ENCODE measurements around the gene LYPD8. TPM values are rescaled to one million over a fixed set of nuclear protein-coding genes. Genes with fewer than 3 reads are reported as not detected.

Gene LYPD8
- total RNA-seq, 2 experiments from 2014 or later, result not detected

DNA sequence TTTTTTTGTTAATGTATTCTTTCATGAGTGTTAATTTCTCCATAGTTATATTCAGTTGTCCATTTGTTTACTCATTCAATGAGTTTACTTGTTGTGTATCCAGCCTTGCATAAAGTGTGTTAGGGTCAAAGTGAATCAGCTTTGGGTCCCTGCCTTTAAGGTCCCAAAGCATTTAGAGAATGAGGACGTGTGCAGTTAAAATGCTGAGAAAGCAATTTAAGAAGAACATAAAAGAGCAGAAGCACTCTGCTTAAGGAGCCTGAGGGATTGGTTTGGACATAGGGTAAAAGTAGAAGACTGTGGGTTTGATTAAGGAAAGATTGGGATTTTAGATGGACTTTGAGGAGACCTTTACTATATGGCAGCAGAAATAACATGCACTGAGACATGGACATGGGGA is 56.5 kb downstream of the LYPD8 start:
- no peaks in the 10 kb centered on the region for H3K36me3 Mint-ChIP-seq (ENCODE audit: low read depth)
- CTCF ChIA-PET, result no interaction called here
- no peak for DNase-seq
- TF ChIP-seq, protein P1, sequence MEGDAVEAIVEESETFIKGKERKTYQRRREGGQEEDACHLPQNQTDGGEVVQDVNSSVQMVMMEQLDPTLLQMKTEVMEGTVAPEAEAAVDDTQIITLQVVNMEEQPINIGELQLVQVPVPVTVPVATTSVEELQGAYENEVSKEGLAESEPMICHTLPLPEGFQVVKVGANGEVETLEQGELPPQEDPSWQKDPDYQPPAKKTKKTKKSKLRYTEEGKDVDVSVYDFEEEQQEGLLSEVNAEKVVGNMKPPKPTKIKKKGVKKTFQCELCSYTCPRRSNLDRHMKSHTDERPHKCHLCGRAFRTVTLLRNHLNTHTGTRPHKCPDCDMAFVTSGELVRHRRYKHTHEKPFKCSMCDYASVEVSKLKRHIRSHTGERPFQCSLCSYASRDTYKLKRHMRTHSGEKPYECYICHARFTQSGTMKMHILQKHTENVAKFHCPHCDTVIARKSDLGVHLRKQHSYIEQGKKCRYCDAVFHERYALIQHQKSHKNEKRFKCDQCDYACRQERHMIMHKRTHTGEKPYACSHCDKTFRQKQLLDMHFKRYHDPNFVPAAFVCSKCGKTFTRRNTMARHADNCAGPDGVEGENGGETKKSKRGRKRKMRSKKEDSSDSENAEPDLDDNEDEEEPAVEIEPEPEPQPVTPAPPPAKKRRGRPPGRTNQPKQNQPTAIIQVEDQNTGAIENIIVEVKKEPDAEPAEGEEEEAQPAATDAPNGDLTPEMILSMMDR (IDR thresholded peaks at IDR 0.05), result no peak
- intact Hi-C loops (cut with micrococcal nuclease), result no loop called here
- no peak overlapping the region for H3K4me3 Mint-ChIP-seq
- POLR2A ChIA-PET, result no interaction called here
- no peak overlapping the region for H3K27ac Mint-ChIP-seq
- no peaks in the 10 kb centered on the region for H3K9me3 Mint-ChIP-seq
- ATAC-seq, result no peak
- H3K27me3 Mint-ChIP-seq, result peaks cover 7% of the 10 kb centered on the region
- H3K4me1 Mint-ChIP-seq (ENCODE audit: low read depth), result no peaks in the 10 kb centered on the region

DNA sequence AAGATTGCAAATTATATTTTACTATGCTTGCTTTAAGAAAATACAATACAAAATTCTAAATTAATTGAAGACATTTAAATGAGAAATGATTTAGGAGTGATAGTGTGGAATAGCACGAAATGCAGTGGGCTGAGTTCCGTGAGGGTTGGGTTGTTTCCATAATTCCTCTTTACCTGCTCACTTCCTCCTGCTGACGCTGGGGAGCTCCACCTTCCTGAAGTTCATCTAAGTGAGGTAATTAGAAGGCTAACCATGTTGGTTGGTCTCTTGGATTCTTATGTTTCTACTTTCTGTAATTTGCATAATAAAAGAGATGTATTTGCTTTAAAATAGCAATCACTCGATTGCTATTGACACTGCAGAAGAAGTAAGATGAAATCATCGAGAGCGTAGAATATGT is 57.7 kb downstream of the LYPD8 start:
- TF ChIP-seq, protein P1 (IDR thresholded peaks at IDR 0.05), result no peak
- intact Hi-C loops (cut with micrococcal nuclease), result no loop called here
- DNase-seq (no peak), ATAC-seq (no peak)
- H3K36me3 Mint-ChIP-seq (ENCODE audit: low read depth), result no peaks in the 10 kb centered on the region
- no peak overlapping the region for H3K4me3 Mint-ChIP-seq
- ChIA-PET POLR2A (no interaction called here), CTCF (interaction anchor here (1.2 to 1.4 kb wide), 3 partner anchors 9 to 110 kb away, joined by 3 to 4 read pairs (median 3); no protein-coding TSS in a partner anchor)
- no peaks in the 10 kb centered on the region for H3K9me3 Mint-ChIP-seq
- peaks cover 7% of the 10 kb centered on the region for H3K27me3 Mint-ChIP-seq
- H3K4me1 Mint-ChIP-seq (ENCODE audit: low read depth), result no peaks in the 10 kb centered on the region
- no peak overlapping the region for H3K27ac Mint-ChIP-seq

DNA sequence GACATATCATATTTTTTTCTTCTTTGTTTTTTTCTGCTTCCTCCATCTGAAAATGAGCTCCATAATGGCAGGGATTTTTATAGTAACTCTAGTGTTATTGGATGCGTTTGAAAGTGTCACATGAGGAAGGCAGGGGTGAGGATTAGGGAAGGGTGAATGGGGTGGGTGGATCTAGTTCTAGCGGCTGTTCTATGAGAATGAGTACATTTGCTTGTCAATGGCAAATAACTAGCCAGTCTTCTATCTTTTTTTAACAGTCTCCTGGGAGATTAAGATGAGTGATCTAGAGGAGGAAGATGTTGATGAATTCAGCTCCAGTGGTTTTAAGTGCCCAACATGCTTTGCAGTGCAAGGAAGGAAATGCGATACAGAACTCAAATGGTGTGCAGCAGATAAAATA is 58.8 kb downstream of the LYPD8 start:
- ChIA-PET CTCF (interaction anchor here (0.6 to 1.4 kb wide), 4 partner anchors 12 to 110 kb away, joined by 3 to 5 read pairs (median 4); no protein-coding TSS in a partner anchor), POLR2A (no interaction called here)
- Mint-ChIP-seq H3K36me3 (ENCODE audit: low read depth) (no peaks in the 10 kb centered on the region), H3K9me3 (no peaks in the 10 kb centered on the region), H3K27me3 (peaks cover 7% of the 10 kb centered on the region), H3K4me3 (no peak overlapping the region), H3K4me1 (ENCODE audit: low read depth) (no peaks in the 10 kb centered on the region), H3K27ac (no peak overlapping the region)
- TF ChIP-seq, protein P1 (IDR thresholded peaks at IDR 0.05), result no peak
- intact Hi-C loops (cut with micrococcal nuclease), result no loop called here
- DNase-seq (no peak), ATAC-seq (no peak)

DNA sequence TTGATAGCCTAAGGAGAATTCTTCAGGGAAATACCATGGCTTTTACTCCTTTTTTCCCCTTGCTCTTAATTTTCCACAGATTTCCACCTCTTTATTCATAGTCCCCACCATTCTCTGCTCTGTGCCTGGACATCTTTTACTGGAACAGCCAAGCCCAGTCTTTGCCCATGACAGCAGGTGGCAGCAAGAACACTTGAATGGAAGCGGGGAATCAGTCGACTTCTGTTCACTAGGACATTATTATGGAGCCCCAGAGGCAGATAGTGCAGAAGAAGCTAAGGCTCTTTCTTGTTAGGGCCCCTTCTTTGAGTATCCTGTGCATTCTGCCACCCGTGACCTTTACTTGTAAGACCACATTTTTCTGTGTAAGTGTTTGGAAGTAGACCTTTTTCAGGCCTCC is 59.3 kb downstream of the LYPD8 start:
- H3K27me3 Mint-ChIP-seq, result peaks cover 7% of the 10 kb centered on the region

DNA sequence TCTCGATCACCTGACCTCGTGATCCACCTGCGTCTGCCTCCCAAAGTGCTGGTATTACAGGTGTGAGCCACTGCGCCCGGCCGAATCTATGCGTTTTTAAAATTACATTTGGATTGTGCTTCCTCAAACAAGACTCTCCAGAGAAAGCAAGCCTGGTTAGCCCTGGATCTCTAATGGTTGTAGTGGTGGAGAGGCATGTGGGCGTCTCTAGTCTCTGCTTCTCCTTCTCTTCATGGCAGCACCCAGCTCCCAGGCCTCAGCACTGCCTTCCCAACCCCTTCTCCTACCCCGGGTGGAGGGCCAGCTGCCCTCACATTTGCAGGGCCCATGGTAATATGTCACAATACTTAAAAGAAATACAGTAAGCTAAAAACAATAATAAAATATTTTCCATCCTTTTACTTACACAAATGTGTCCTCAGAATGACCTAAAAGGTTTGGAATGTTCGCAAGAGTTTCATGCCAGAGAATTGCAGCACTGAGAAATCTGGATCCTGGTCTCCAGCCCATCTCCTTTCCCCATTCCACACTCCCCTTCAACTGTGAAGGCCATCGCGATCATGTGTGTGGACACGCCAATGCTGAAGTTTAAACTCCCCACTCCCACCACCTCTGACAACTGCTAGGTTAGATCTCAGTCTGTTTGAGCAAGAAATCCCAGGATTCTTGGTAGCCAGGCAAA is 60.0 kb downstream of the LYPD8 start:
- Mint-ChIP-seq H3K9me3 (no peaks in the 10 kb centered on the region), H3K27ac (no peak overlapping the region), H3K4me3 (no peak overlapping the region), H3K27me3 (peaks cover 7% of the 10 kb centered on the region), H3K4me1 (ENCODE audit: low read depth) (no peaks in the 10 kb centered on the region), H3K36me3 (ENCODE audit: low read depth) (no peaks in the 10 kb centered on the region)
- no peak for DNase-seq
- ATAC-seq, result no peak
- intact Hi-C loops (cut with micrococcal nuclease), result no loop called here
- POLR2A ChIA-PET, result no interaction called here
- CTCF ChIA-PET, result no interaction called here
- TF ChIP-seq, protein P1 (IDR thresholded peaks at IDR 0.05), result no peak

More for the DNA sequence above, 59.3 kb downstream of the LYPD8 start:
- POLR2A ChIA-PET, result no interaction called here
- intact Hi-C loops (cut with micrococcal nuclease), result no loop called here
- TF ChIP-seq, protein P1 (IDR thresholded peaks at IDR 0.05), result no peak
- DNase-seq, result peak; percentile 15
- H3K4me3 Mint-ChIP-seq, result no peak overlapping the region
- H3K9me3 Mint-ChIP-seq, result no peaks in the 10 kb centered on the region
- no peak for ATAC-seq
- H3K36me3 Mint-ChIP-seq (ENCODE audit: low read depth), result no peaks in the 10 kb centered on the region
- no peaks in the 10 kb centered on the region for H3K4me1 Mint-ChIP-seq (ENCODE audit: low read depth)
- H3K27ac Mint-ChIP-seq, result no peak overlapping the region
- CTCF ChIA-PET, result interaction anchor here (1.0 to 1.4 kb wide), 2 partner anchors 71 to 110 kb away, joined by 4 to 5 read pairs; no protein-coding TSS in a partner anchor

All from activated CD8-positive, alpha-beta T cell treated with anti-CD3 and anti-CD28 coated beads for 36 hours (primary cell).